ENCODE data around the gene LRRC3.
A peak's percentile ranks its signal among the peaks of the same experiment; 100 is the strongest.

The LRRC3 gene

DNA sequence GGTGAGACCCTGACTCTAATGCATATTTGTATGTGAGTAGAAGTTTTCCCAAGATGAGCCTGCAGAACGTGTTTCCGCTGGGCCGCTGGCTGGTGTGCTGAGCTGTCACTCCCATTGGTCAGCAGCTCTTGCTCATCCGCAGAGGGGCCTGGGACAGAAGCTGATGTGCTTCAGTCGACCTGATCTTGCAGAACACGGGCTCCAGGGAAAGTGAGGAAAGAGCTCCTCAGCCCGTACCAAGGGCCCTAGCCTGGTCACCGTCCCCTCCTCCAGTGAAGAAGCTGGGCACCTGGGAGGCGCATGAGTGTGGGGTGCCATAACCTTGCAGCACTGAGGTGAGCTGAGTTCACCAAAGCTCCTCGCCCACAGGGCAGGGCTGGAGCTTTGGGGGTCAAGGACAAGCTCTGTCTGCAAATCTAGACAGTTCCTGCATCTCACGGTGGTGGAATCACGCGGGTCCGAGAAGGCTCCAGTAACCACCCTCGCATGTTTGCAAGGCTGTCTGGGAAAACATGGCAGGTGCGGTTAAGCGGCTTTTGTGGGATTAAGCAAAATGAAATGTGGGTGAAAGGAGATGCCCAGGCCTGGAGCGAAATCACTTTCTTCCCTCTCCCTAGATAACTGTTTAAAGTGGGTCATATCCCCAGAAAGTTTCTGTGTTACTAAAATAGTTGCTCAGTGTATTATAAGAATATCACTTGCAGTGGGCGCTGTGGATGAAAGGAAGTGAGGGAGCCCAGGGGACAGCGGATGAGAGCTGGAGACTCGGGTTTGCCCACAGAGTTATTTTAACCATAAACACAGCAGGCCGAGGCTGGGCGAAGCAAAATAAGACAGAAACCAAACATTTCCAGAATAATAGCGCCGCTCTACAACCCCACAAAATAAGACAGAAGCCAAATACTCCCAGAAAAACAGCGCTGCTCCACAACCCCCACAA, 33.1 kb upstream of the LRRC3 start:
- in situ Hi-C loops (cut with HindIII; ENCODE audit: low pct_ligation_motif_present, low pct_unique_long_range_greater_than_20kb, low sequenced_read_pairs), result no loop called here

GRCh38 chr21:44423312-44423821, 31.9 kb upstream of the LRRC3 start:
- no peak for DNase-seq
- in situ Hi-C loops (cut with HindIII; ENCODE audit: low pct_ligation_motif_present, low pct_unique_long_range_greater_than_20kb, low sequenced_read_pairs), result no loop called here

More for the DNA sequence above, 33.1 kb upstream of the LRRC3 start:
- no peak for DNase-seq

DNA sequence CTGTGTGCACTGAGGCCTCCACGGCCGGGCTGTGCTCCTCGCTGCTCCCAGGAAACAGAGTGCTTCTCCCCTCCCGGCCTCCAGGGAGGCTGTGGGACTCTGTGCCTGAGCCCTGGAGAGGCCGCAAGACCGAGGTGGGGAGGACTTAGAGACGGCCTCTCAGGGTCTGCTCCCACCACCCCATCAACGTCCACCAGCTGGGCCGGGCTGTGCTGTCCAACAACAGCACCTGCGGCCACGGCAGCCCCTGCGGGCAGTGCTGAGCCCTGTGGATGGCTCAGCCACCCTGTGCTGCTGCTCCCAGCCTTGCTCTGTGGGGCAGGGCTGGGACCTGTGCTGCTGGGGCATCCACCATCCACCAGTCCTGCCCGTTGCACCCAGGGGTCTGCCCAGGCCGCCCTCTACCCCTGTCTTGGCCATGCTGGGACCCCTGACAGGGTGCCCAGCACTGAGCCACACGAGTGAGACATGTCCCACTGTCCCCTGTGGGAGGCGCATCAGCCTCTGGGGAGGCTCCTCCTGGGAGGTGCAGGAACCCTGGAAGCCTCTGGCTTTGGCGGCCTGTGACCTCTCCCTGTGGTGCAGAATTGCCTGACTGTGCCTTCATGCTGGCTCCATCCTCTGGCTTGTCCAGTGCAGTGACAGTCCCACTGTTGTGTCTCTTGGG, 31.2 kb upstream of the LRRC3 start:
- in situ Hi-C loops (cut with HindIII; ENCODE audit: low pct_ligation_motif_present, low pct_unique_long_range_greater_than_20kb, low sequenced_read_pairs), result no loop called here
- DNase-seq, result no peak

GRCh38 chr21:44424608-44425306, 30.6 kb upstream of the LRRC3 start:
- in situ Hi-C loops (cut with HindIII; ENCODE audit: low pct_ligation_motif_present, low pct_unique_long_range_greater_than_20kb, low sequenced_read_pairs), result no loop called here
- DNase-seq, result no peak

- in situ Hi-C loops (cut with HindIII; ENCODE audit: low pct_ligation_motif_present, low pct_unique_long_range_greater_than_20kb, low sequenced_read_pairs), result no loop called here
- DNase-seq, result no peak
Observed at GRCh38 chr21:44425307-44425894, 29.9 kb upstream of the LRRC3 start.

- no peak for DNase-seq
- in situ Hi-C loops (cut with HindIII; ENCODE audit: low pct_ligation_motif_present, low pct_unique_long_range_greater_than_20kb, low sequenced_read_pairs), result no loop called here
Observed at GRCh38 chr21:44425895-44426662, 29.2 kb upstream of the LRRC3 start.

DNA sequence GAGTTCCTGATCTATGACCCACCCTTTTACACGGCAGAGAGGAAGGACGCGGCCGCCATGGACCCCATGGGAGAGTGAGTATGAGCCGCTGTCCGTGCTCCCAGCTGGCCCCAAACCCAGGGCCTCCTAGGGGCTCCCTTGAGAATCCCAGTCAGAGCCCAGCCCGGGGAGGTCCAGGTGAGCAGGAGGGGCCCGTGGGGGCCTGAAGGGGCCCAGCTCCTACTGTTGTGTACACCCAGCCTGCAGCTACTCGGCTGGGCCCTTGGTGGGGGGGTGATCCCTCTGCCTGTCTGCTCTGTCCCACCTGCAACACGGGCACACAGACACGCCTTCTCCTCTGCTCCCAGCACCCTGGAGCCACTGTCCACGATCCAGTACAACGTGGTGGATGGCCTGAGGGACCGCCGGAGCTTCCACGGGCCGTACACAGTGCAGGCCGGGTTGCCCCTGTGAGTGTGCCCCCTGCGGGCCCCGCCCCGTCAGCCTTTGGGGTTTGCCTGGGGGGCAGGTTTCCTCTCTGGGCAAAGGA, 28.6 kb upstream of the LRRC3 start:
- in situ Hi-C loops (cut with HindIII; ENCODE audit: low pct_ligation_motif_present, low pct_unique_long_range_greater_than_20kb, low sequenced_read_pairs), result no loop called here
- no peak for DNase-seq

- DNase-seq, result no peak
- in situ Hi-C loops (cut with HindIII; ENCODE audit: low pct_ligation_motif_present, low pct_unique_long_range_greater_than_20kb, low sequenced_read_pairs), result no loop called here
Observed at GRCh38 chr21:44427241-44428120, 27.8 kb upstream of the LRRC3 start.

- DNase-seq, result peak; percentile 22
- in situ Hi-C loops (cut with HindIII; ENCODE audit: low pct_ligation_motif_present, low pct_unique_long_range_greater_than_20kb, low sequenced_read_pairs), result no loop called here
Observed at GRCh38 chr21:44428281-44428960, 26.9 kb upstream of the LRRC3 start.

DNA sequence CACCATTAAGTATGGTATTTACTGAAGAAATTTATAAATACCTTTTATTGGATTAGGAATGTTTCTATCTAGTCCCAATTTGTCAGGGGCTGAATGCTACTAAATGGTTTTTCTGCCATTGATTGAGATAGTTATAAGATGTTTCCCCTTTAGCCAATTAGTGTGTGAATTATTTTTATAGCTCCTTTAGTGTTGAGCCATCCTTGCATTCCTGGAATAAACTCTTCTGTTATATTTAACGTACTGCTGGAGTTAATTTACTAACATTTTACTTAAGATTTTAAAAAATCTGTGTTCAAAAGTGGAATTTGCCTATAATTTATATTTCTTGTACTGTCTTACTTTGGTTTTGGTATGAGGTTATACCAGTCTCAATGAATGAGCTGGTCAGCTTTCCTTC, 25.4 kb upstream of the LRRC3 start:
- in situ Hi-C loops (cut with HindIII; ENCODE audit: low pct_ligation_motif_present, low pct_unique_long_range_greater_than_20kb, low sequenced_read_pairs), result no loop called here
- DNase-seq, result no peak

- DNase-seq, result no peak
- in situ Hi-C loops (cut with HindIII; ENCODE audit: low pct_ligation_motif_present, low pct_unique_long_range_greater_than_20kb, low sequenced_read_pairs), result no loop called here
Observed at GRCh38 chr21:44431300-44431699, 24.0 kb upstream of the LRRC3 start.

DNA sequence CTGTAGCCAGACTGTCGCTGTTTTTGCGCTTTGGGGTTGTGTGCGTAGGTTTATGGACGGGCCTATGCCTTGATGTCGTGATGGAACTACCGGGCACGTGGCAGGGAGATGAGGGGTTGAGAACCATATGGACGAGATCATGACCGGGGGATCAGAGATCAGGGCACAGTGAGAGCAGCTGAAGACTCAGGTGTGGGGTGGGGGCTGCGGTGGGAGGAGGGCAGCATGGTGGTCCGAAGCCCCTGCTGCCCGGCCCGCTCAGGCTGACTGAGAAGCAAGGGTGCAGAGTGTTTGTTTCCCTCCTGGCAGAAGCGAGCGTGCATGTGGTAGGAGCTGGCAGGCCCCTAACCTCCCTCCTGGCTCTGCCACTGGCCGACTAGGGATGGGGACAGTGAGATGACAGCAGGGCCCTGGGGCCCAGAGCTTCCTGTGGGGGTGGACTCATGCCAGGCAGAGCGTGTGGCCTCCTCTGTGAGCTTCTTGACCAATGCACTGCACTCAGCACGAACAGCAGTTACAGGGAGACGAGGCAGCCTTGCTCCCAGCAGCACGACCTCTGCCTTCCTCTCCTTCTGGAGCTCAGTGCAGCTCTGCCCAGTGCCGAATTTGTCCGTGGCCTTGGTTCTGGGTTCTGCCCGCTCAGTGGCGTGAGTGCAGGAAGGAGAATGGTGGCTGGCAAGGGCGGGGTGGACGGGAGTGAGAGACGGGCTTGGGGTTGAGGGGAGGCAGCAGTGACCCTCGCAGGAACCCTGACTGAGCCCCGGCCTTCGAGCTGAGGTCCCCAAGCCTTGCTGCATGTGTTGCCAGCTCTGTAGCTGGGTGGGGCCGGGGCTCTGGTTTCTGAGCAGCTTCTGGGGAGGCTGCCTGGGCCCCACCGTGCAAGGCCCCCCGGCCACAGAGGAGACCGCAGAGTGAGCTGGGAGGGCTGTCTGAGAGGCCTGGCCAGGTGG, 22.2 kb upstream of the LRRC3 start:
- in situ Hi-C loops (cut with HindIII; ENCODE audit: low pct_ligation_motif_present, low pct_unique_long_range_greater_than_20kb, low sequenced_read_pairs), result no loop called here
- DNase-seq, result no peak

- no peak for DNase-seq
- in situ Hi-C loops (cut with HindIII; ENCODE audit: low pct_ligation_motif_present, low pct_unique_long_range_greater_than_20kb, low sequenced_read_pairs), result no loop called here
Observed at GRCh38 chr21:44433791-44434567, 21.3 kb upstream of the LRRC3 start.

DNA sequence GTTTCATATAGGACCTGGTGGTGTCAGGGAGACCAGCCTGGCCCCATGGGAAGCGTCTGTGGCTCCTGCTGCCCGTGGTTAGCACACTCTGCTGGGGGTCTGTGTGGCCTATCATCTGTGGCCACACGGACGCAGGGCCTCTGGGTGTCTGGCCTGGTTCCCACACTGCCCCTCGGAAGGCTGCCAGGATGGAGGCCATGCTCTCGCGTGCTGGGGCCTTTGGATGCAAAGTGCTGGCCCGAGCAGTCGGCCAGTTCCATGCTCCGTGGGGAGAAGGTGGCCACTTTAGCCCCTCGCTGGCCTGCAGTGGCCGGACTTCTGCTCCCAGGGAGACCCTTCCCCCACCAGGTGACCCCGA, 20.8 kb upstream of the LRRC3 start:
- no peak for DNase-seq
- in situ Hi-C loops (cut with HindIII; ENCODE audit: low pct_ligation_motif_present, low pct_unique_long_range_greater_than_20kb, low sequenced_read_pairs), result no loop called here
